Astrocyte (in vitro differentiated cells and primary cell): ENCODE results near the gene PARP2.

Source experiments
- EZH2 ChIP-seq: IDR thresholded peaks from 2 replicates; pipeline ENCODE4 v1.6.1; 2012; ENCODE audit warnings: mild to moderate bottlenecking, low read length, inconsistent platforms; ENCODE audit not compliant: insufficient read depth
- TF ChIP-seq, protein P1 (sequence below): IDR thresholded peaks from 2 replicates; pipeline ENCODE4 v1.5.1; 2011; ENCODE audit warnings: low read depth, mild to moderate bottlenecking, inconsistent platforms, low read length, moderate library complexity; ENCODE audit not compliant: insufficient read depth

- TF ChIP-seq, protein P1, sequence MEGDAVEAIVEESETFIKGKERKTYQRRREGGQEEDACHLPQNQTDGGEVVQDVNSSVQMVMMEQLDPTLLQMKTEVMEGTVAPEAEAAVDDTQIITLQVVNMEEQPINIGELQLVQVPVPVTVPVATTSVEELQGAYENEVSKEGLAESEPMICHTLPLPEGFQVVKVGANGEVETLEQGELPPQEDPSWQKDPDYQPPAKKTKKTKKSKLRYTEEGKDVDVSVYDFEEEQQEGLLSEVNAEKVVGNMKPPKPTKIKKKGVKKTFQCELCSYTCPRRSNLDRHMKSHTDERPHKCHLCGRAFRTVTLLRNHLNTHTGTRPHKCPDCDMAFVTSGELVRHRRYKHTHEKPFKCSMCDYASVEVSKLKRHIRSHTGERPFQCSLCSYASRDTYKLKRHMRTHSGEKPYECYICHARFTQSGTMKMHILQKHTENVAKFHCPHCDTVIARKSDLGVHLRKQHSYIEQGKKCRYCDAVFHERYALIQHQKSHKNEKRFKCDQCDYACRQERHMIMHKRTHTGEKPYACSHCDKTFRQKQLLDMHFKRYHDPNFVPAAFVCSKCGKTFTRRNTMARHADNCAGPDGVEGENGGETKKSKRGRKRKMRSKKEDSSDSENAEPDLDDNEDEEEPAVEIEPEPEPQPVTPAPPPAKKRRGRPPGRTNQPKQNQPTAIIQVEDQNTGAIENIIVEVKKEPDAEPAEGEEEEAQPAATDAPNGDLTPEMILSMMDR, result no peak
- TF ChIP-seq EZH2, result no peak
Observed at GRCh38 chr14:20331053-20331613, 12.3 kb upstream of the PARP2 start.
